HG02763 (cell line): ENCODE data around the gene C2orf80.
"Not testable (repeated sequence)": the region's sequence is repeated elsewhere in the genome, so short reads cannot be mapped to it uniquely, and the experiment has no call there.

Experiments used
- ATAC-seq: cut with Tn5 transposase; IDR thresholded peaks from one replicate; pipeline ENCODE4 v1.9.1; 2021; ENCODE audit warnings: mild to moderate bottlenecking, moderate library complexity; ENCODE audit not compliant: unreplicated experiment

The C2orf80 gene

DNA sequence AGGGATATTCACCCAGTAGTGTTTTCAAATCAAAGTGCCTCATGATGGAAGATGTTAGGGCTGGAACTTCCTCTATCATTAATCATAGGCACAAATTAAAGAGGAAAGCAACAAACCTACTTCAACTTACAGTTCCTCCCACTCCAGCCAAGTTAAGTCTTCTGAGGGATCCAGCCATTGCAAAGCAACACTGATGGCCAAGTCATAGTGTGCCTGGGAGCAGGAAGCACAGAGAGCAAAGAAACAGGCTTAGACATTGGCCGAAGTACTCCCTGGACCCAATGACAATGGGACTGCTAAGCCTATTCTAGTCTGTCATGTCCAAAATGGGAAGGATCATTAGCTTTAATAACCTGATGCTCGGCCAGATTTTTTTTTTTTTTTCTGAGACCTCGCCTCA is 7.0 kb downstream of the C2orf80 start:
- no peak for ATAC-seq

DNA sequence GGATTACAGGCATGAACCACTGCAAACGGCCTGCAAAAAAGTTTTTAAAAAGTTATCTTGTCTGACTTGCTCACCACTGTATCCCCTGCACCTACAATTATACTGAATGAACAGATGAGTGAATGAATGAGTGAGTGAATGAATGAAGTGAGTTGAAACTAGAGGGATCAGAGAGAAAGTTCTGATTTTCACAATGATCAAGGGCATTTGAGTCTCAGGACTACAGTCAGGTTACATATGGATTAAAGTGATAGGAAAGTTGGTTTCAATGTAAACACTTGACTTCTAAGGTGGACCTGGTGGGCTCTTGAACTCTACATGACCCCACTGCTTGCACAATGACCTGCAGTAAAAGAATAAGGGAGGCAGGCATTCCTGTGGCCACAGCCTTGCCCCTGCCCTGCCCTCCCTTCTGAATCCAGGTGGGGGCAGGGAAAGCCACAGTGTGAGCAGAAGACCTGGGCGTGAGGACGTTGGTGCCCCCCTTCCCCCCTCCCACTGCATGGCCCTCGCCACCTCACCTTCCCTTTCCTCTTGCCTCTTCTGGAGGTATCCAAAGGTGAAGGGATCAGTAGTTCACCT is 10.7 kb downstream of the C2orf80 start:
- no peak for ATAC-seq

DNA sequence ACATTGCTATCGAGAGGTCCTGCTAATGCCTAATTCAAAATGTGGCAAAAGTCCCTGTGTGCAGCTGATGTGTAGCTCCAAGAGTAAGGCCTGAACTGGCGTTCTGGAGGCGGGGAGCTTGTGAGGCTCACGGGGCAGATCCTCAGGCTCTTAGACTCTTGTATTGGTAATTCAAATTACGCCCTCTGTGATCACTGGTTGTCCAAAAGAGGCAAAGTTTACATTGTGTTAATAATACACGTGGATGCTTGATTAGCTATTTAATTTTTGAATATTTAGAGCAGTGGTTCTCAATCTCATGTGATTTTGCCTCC is 14.0 kb downstream of the C2orf80 start:
- no peak for ATAC-seq

DNA sequence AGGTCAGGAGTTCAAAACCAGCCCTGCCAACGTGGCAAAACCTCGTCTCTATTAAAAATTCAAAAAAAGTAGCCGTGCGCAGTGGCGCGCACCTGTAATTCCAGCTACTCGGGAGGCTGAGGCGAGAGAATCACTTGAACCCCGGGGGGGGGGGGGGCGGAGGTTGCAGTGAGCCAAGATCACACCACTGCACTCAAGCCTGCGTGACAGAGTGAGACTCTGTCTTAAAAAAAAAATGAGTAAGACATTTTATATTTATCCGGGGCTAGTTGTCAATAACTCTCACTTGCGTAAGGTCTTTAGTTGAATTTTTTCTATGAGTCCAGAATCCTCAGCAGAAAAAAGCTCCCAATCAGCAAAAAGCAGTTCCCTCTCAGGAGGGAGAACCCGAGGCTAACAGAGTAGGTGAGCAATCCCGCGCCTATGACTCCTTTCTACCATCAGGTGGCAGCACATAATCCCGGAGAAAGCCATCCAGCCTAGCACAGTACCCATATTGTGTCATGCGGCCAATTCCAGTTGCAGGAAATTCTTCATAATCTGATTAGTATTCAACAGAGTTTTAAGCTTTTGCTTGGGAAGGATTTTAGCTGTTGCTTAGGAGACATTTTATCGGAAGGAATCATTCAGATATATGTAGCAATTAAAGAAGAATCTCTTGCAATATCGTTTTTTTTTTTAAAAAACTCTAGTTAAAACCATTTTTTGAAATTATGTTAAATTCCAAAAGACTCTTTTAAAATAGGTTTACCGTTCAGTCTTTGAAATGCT is 14.6 kb downstream of the C2orf80 start:
- ATAC-seq: peak; percentile 97

- ATAC-seq: no peak
Observed at GRCh38 chr2:208174144-208174543, 15.7 kb downstream of the C2orf80 start.

DNA sequence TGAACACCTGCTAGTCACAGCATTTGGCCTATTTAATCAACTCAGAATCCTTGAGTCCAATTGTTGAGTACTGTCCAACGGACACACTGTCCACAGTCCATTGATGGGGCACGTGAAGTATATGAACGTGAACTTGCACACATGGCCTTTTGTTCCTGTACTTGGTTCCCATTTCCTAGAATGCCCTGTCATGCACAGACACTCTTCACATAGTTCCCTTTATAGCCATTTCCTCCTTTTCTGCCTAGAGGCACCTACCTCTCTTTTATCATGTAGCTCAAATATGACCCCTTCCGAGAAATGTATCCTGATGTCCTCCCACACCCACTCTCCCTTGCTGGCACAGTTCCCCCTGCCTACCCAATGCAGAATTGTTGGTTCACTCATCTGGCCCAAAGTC is 17.7 kb downstream of the C2orf80 start:
- ATAC-seq: no peak

GRCh38 chr2:208164951-208165755 is 24.7 kb downstream of the C2orf80 start:
- no peak for ATAC-seq

DNA sequence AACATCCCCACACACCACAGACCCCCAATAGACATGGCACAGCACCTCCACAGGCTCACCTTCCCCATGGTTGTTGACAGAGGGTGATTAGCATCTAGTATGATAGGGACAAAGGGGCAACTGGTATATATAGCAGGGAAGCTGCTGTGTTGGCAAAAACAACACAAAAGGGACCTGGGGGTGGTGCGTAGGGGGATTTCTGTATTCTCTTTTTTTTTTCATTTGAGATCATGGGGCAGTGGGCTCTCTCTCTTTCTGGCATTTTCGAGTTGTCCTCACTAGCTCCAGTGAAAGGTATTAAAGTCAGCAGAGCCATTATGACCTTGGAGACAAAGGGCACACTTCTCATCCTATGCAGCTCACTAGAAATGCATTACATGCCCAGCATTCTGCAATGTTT is 26.3 kb downstream of the C2orf80 start, which contains the start of gene CRYGA:
Gene CRYGA, minus strand, starts transcription at position 101 of the 400 bp plus-strand sequence. Its CDS starts 33 bp downstream, at position 68.
- ATAC-seq: no peak

DNA sequence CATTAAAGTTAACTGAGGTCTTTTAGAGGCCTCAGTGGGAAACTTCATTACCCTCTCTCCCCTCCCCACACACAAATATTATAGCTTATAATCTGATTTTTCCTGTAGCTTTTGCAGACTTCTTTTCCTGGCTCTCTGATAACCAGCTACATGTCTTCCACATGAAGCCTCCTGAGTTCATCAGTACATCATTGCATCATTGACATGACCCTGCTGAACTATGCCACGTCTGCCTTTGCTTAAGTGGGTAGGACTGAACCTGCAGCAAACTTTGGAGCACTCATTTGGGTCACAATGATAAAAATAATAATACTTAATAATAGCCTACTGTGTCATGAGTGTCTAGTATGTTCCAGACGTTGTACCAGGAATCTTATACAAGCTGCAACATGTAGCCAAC is 33.4 kb downstream of the C2orf80 start:
- ATAC-seq: no peak

GRCh38 chr2:208153156-208153555 is 36.7 kb downstream of the C2orf80 start:
- ATAC-seq: no peak

GRCh38 chr2:208150956-208151355 is 38.9 kb downstream of the C2orf80 start:
- ATAC-seq: no peak

- no peak for ATAC-seq
Observed at GRCh38 chr2:208150094-208150493, 39.7 kb downstream of the C2orf80 start.

DNA sequence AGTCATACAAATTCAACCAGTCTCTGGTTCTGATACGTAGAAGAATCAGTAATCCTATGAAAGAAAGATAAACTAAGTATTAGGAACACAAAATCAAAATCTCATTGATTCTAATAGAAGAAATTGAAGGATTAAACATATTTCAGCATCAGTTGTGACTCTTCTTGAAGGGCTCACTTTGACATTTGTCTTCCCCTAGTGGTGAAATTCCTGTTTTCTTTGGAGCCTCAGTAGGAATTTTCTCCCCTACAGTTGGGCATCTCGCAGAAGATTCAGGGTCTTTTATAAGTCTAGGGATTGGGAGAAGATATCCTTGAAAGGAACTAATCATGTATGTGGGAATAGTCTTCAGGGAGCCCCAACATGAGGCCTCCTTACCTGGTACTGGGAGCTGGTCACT is 41.0 kb downstream of the C2orf80 start:
- no peak for ATAC-seq

DNA sequence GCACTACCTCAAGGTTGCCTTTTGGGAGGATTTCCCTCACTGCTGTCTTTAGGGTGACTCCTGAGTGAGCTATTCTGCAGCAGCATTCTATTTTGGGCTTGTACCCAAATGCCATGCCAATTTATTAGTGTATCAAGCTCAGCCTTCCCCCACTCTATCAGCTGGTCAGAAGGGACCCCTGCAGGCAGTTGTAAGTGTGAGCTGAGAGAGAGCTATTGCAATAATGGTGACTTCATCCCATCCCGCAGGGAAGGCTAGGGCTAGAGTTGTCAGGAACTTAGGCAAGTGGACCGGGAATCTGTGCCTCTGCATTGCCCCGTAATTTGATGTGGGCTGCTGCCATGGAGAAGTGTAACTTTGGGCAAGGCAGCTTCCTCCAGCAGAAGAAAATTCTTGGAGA is 42.1 kb downstream of the C2orf80 start:
- ATAC-seq: no peak

GRCh38 chr2:208147008-208147407 is 42.8 kb downstream of the C2orf80 start:
- no peak for ATAC-seq

DNA sequence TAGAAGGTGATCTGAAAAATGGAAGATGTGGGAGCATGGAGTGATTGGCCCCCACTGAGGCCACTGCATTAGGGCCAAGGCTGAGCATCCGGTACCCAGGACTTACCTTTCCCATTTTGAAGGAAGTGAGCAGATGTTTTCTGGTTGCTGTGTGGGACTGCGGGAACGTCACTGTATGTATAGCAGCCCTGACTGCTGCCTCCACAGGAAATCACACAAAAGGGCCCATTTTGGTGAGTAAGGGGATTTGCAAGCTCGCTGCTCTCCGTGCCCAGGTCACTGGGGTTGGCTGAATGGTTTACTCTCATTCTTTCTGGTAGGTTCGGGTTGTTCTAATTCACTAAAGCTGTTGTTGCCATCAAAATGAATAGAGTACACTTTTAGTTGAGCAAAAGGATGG is 43.8 kb downstream of the C2orf80 start, which contains the start of gene CRYGB:
Gene CRYGB, minus strand, starts transcription at position 153 of the 400 bp plus-strand sequence. Its CDS starts 38 bp downstream, at position 115.
- ATAC-seq: no peak

DNA sequence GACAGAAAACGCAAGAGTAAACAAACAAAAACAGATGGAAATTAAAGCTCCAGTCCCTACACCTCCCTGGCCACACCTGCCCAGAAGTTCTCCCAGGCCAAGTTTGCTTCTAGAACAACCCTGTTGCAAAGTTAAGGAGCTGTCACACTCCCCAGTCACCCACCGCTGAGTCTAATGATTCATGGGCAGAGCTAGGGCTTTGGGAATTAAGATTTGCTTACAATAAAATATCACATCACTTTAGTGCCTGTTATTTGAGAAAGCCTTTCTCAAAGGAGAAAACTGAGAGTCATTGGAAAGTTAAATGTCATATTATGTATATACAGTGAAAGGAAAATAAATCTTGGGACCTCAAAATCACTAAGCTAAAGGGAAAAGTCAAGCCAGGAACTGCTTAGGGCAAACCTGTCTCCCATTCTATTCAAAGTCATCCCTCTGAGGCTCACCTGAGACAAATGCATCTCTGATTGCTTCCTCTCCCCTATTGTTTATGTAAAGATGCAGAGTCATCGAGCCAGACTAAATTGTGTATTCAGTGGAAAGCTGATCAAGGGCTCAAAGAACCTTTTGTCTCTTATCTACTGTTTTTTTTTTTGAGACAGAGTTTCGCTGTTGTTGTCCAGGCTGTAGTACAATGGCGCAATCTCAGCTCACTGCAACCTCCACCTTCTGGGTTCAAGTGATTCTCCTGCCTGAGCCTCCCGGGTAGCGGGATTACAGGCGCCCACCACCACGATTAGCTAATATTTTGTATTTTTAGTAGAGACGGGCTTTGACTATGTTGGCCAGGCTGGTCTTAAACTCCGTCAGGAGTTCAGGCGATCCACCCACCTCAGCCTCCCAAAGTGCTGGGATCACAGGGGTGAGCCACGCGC is 46.7 kb downstream of the C2orf80 start:
- no peak for ATAC-seq

DNA sequence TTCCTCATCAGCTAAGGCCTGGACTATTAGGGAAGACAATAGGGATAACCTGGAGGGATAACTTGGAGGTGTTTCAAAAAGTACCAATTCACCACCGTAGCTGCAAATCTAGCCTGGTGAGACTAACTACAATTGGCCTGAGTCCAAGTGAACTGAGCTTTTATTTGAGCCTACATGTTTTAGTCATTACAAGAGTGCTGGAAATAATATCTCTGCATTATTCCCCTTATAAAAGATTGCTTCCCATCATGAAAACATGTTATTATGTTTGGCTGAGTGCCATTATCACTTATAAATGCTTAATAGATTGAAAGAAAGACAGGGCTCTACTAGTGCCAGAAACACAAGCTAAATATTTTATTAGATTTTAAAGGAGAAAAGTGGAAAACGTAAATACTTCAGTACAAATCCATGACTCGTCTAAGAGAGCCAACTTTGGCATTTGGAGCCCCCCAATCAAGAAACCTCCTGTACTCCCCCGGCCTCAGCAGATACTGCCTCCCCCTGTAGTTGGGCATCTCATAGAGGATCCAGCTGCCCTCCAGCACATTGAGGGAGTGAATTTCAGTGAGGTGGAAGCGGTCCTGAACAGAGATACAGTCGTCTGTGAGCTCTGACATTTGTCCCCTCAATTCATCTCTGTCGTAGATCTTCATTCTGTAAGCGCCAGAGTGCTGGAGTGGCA is 47.4 kb downstream of the C2orf80 start:
- no peak for ATAC-seq

DNA sequence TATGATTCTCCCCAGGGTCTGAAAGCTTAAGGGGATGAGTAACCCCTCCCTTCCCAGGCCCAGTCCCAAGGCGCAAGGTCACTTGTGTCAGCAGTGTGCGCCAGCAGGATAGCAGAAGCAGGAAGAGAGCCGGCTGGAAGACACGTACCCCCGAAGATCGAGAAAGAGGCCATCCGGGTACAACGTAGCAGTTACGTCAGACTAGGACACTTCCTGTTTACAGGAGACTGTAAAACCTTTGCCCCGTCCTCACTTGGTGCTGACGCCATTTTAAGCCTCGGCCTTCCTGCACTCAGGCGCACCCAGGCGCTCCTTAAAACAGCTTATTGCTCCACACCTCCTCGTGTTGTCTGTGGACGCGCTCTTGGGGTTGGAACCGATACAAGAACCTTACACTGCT is 50.4 kb downstream of the C2orf80 start:
- ATAC-seq: no peak

- ATAC-seq: not testable (repeated sequence)
Observed at GRCh38 chr2:208138334-208138733, 51.5 kb downstream of the C2orf80 start.
